Measurements from ENCODE around the gene FLNB.

FLNB gene

GRCh38 chr3:58012302-58012701 lies 4.1 kb downstream of the FLNB start:
- DNase-seq: no peak

GRCh38 chr3:58013099-58013498 lies 4.9 kb downstream of the FLNB start:
- DNase-seq: no peak

- DNase-seq: no peak
Observed at GRCh38 chr3:58013973-58014649, 5.9 kb downstream of the FLNB start.

- no peak for DNase-seq
Observed at GRCh38 chr3:58015520-58015915, 7.3 kb downstream of the FLNB start.

- no peak for DNase-seq
Observed at GRCh38 chr3:58016710-58017109, 8.5 kb downstream of the FLNB start.

GRCh38 chr3:58018892-58019742 lies 10.9 kb downstream of the FLNB start:
- DNase-seq: no peak

- no peak for DNase-seq
Observed at GRCh38 chr3:58020783-58021071, 12.5 kb downstream of the FLNB start.

GRCh38 chr3:58021072-58021959 lies 13.1 kb downstream of the FLNB start:
- peak; percentile 54 for DNase-seq

- DNase-seq: no peak
Observed at GRCh38 chr3:58021962-58022361, 13.7 kb downstream of the FLNB start.

GRCh38 chr3:58022490-58022889 lies 14.3 kb downstream of the FLNB start:
- no peak for DNase-seq

- no peak for DNase-seq
Observed at GRCh38 chr3:58023531-58023930, 15.3 kb downstream of the FLNB start.

GRCh38 chr3:58025406-58025805 lies 17.2 kb downstream of the FLNB start:
- DNase-seq: no peak

GRCh38 chr3:58025837-58026569 lies 17.8 kb downstream of the FLNB start:
- peak; percentile 81 for DNase-seq

- DNase-seq: peak; percentile 6
Observed at GRCh38 chr3:58026598-58026997, 18.4 kb downstream of the FLNB start.

- no peak for DNase-seq
Observed at GRCh38 chr3:58027704-58028317, 19.6 kb downstream of the FLNB start.

GRCh38 chr3:58028902-58029301 lies 20.7 kb downstream of the FLNB start:
- no peak for DNase-seq

GRCh38 chr3:58029842-58030584 lies 21.8 kb downstream of the FLNB start:
- DNase-seq: peak; percentile 46

- DNase-seq: no peak
Observed at GRCh38 chr3:58032186-58032585, 24.0 kb downstream of the FLNB start.

GRCh38 chr3:58034738-58035523 lies 26.7 kb downstream of the FLNB start:
- DNase-seq: no peak

GRCh38 chr3:58035524-58036255 lies 27.5 kb downstream of the FLNB start:
- DNase-seq: no peak
